GM19463 (cell line): Measurements from ENCODE around the gene RBM47.

Source experiments
- ATAC-seq: cut with Tn5 transposase; IDR thresholded peaks from one replicate; pipeline ENCODE4 v1.9.1; 2021; ENCODE audit warnings: mild to moderate bottlenecking, moderate library complexity; ENCODE audit not compliant: unreplicated experiment

The RBM47 gene

GRCh38 chr4:40592034-40592433 is 37.6 kb downstream of the RBM47 start:
- no peak for ATAC-seq

DNA sequence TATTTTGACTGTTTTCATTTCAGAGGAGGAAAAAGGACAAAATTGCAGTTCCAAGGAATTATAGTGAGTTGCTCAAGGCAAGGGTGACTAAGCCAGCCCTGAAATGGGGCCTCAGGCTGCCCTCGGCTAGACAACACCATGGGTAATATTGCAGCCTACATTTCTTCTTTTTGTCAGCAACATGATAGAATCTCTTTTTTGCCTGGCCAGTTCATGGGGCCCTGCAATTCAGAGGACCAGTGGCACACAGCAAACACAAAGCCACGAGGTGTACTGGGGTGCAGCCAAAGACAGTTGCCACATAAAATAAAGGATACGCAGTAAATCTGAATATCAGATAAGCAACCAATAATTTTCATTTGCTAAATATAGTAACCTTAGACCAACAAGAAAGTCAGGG is 41.8 kb downstream of the RBM47 start:
- no peak for ATAC-seq

GRCh38 chr4:40587351-40587750 is 42.3 kb downstream of the RBM47 start:
- ATAC-seq = no peak

GRCh38 chr4:40586729-40587128 is 42.9 kb downstream of the RBM47 start:
- ATAC-seq = no peak

GRCh38 chr4:40586034-40586433 is 43.6 kb downstream of the RBM47 start:
- no peak for ATAC-seq

GRCh38 chr4:40585201-40585799 is 44.4 kb downstream of the RBM47 start:
- ATAC-seq = no peak

GRCh38 chr4:40584517-40585141 is 45.0 kb downstream of the RBM47 start:
- no peak for ATAC-seq

- ATAC-seq = no peak
These were observed 45.7 kb downstream of the RBM47 start for GRCh38 chr4:40583850-40584439.

- ATAC-seq = no peak
These were observed 47.3 kb downstream of the RBM47 start for GRCh38 chr4:40582413-40582812.

DNA sequence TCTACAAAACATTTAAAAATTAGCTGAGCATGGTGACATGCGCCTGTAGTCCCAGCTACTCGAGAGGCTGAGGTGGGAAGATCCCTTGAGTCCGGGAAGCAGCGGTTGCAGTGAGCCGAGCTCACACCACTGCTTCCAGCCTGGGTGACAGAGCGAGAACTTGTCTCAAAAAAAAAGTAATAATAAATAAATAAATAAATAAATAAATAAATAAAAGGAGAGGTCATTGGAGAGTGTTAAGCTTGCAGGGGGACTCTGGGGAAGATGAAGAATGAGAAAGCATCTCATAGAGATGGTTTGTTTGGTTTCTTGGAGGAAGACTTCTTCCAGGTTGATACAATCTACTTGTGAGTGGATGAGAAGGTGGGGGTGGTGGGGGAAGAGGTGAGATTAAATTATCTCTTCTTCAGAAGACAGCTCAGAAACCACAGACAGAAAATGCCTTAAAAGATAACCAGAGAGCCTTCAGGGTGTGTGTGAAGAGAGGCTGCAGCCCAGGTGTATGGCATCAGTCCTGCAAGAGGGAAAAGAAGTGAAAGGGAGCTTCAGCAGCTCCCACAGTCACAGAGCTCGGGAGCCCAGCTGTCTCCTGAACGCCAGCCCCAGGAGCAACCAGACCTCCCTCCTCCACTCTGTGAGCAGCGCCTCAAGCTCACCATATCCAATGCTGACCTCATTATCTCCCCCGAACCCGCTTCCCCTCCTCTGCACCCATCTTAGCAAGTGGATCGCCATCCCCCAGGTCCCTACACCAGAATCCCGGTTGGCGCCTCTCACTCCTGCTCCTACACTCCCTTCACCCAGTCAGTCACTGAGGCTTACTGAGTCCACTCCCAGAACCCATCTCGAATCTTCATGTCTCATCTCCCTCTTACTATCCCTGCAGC is 48.2 kb downstream of the RBM47 start:
- no peak for ATAC-seq

DNA sequence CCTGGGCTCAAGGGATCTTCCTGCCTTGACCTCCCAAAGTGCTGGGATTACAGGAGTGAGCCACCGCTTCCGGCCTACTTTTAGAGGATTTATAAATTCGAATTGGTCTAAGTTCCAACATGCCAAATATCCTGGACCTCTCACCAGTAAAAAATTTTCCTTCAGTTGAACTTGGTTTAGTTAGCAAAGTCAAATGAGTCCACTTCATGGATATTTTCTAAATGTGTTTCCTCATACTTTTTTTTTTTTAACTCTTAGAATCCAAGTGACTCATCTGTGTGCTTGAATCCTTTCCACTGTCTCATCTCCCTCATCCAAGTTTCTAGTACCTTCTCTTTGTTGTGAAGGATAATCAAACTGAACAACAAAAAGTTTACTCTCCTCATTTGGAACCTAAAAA is 49.7 kb downstream of the RBM47 start:
- no peak for ATAC-seq

GRCh38 chr4:40577588-40578253 is 51.9 kb downstream of the RBM47 start:
- ATAC-seq = no peak

- peak; percentile 78 for ATAC-seq
These were observed 52.8 kb downstream of the RBM47 start for GRCh38 chr4:40576651-40577480.

DNA sequence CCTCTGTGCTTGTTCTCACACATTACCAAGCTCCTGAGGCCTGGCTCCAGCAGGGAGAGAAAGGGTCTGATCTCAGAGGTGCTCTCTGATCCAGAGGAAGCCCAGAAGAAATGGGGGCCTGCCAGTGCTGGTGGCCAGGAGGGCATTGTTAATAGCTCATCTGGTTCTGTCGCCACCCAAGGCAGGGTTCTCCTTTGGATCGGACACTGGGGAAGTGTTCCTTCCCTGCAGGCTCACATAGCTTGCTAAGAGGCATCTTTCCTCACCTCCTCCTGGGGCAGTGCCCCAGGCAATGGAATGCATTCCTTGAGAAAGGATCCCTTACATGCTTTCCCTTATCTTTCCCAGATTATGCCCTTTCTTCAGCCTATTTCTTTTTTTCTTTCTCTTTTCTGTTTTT is 53.8 kb downstream of the RBM47 start:
- no peak for ATAC-seq

- no peak for ATAC-seq
These were observed 55.9 kb downstream of the RBM47 start for GRCh38 chr4:40573593-40574311.

- ATAC-seq = no peak
These were observed 56.9 kb downstream of the RBM47 start for GRCh38 chr4:40572692-40573310.

DNA sequence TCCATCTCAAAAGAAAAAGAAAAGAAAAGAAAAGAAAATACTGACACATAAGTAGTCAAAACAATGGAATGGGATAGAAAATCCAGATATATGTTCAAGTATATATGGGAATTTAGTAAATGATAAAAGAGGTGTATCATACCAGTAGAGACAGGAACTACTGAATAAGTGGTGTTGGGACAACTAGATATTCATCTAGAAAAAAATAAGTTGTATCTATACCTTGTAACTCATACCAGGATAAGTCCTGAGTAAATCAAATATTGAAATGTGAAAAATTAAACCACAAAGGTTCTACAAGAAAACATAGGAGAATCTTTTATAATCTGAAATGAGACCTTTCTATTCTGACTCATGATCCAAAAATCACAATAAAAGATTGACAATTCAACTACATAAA is 58.5 kb downstream of the RBM47 start:
- ATAC-seq = no peak

DNA sequence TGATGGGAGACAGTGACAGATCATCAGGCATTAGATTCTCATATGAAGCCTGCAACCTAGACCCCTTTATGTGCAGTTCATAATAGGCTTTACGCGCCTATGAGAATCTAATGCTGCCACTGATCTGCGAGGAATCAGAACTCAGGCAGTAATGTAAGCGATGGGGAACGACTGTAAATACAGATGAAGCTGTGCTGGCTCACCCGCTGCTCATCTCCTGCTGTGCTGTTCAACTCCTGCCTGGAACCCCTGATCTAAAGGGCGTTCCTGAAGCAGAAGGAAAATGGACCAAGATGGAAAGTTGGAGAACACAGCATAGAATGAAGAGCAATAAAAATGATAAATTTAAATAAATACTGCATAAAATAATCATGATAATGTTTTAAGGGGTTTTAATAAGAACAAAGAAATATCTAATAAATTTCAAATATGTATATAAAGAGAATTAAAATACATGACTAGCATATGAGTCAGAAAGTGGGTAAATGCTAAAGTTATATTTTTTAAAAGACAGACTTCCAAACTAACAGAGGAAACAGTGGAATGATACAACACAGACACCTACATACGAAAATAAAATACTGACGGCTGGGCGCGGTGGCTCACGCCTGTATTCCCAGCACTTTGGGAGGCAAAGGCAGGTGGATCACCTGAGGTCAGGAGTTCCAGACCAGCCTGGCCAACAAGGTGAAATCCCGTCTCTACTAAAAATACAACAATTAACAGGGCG is 59.2 kb downstream of the RBM47 start:
- no peak for ATAC-seq
